ENCODE measurements around the gene PDAP1.

DNA sequence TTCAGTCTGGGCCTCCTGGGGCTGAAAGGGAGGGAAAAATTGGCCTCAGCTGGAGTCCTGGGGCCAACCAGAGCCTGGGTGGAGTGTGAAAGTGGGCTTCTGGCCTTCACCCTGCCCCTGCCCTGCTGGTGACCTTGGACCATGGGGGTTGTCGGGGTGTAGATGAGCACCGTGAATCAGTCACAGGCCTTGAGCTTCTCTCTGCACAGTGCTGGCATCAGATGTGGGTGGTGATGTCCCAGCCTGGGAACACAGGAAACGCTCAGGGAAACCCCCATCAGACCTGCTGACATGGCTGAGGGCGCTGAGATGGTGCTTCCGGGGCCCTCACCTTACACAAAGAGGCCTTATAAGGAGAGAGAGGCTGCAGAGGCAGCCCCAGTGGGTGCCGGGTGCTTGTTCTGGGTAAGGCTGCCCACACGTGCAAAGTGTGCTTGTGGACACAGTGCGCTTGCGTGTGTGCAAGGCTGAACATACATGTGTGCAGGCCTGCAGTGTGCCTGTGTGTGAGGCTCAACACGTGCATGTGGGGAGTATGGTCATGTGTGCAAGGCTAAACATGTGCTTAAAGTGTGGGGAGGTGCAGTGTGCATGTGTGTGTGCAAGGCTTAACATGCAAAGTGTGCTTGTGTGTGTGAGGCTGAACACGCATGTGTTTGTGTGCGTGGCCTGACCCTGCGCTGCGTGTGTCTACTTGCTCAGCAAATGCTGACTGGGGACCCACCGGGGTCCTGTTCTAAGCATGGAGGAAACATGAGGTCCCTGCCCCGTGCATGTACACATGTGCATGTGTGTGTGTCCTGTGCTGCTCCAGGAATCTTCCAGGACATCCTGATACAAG, 27.4 kb downstream of the PDAP1 start:
- no peak for TF ChIP-seq EZH2 (IDR thresholded peaks at IDR 0.05; ENCODE audit: insufficient read depth, poor library complexity, severe bottlenecking)
- TF ChIP-seq EZH2phosphoT487 (IDR thresholded peaks at IDR 0.05; ENCODE audit: insufficient read depth, low read depth) = no peak

Data from GM23248 (cell line).